ENCODE data around the gene PRG2.
A peak's percentile ranks its signal among the peaks of the same experiment; 100 is the strongest.

PRG2 gene

DNA sequence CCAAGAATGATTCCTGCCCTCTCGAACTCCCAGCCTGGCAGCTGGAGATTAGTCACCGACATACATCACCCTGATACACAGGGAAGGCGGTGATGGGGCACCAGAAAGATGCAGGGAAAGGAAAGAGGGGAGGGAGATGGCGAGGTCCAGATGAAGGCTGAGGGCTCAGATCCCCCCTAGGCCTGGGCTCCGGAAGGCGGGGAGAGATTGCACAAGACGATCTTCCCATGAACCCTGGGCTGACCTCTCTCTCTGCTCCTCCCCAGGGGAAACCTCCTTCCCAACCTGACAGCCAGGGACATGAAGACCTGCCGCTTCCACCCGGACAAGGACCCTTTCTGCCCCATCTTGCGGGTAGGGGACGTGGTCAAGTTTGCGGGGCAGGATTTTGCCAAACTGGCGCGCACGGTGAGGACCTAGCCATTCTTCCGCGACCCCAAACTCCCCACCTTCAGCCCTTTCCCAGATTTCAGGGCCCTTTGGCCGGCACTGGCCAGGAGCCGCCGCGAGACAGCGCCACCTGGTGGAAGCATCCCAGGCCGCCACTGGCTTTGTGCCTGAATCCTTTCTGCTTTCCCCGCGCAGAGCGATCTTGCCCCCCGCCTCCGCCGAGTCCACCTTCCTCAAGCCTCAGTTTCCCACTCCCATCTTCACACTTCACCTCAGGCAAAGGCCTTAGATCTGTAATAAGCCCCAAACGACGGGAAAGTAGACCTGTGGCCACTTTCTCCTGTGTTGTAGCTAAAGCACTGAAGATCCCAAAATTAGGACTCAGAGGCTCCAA, 40.8 kb downstream of the PRG2 start:
- Histone ChIP-seq H3K4me2 (ENCODE audit: low read length) (peak overlapping the region; percentile 59), H3K36me3 (ENCODE audit: insufficient read depth, low read length) (no peaks in the 10 kb centered on the region), H3K4me1 (ENCODE audit: control insufficient read depth, insufficient read depth, low read length) (peaks cover 7% of the 10 kb centered on the region), H3K9me3 (replicated peaks; ENCODE audit: low read length) (peaks cover 4% of the 10 kb centered on the region), H3K4me3 (ENCODE audit: low read length) (no peak overlapping the region), H3K27me3 (ENCODE audit: control insufficient read depth, insufficient read depth, low read length) (peaks cover 21% of the 10 kb centered on the region), H3K9ac (ENCODE audit: low read depth, low read length) (no peak overlapping the region)

DNA sequence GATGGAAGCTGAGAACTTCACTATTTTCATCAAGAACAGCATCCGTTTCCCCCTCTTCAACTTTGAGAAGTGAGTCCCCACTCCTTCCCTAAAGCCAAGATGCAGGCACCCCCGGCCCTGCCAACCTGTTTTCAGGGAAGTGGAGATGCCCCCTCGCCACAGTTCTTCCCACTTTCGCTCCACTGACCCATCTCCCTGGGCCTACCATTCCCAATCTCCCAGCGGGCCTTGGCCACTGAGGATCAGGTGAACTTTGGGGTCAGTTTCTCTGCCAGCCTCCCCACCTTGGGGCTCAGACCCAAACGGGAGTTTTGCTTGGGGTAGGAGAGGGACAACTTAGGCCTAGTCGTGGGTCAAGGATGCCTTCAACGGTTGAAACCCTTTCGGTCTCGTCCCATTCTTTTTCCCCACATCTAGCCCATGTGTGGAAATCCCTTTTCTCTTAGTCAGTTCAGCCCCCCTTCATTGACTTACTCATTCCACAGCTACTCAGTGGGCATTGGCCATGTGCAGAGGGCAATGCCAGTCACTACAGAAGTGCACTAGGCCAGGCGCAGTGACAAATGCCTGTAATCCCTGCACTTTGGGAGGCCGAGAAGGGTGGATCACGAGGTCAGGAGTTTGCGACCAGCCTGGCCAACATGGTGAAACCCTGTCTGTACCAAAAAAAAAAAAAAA, 41.7 kb downstream of the PRG2 start:
- Histone ChIP-seq H3K4me1 (ENCODE audit: control insufficient read depth, insufficient read depth, low read length) (peaks cover 7% of the 10 kb centered on the region), H3K9me3 (replicated peaks; ENCODE audit: low read length) (peaks cover 4% of the 10 kb centered on the region), H3K4me2 (ENCODE audit: low read length) (no peak overlapping the region), H3K27me3 (ENCODE audit: control insufficient read depth, insufficient read depth, low read length) (peaks cover 12% of the 10 kb centered on the region), H3K4me3 (ENCODE audit: low read length) (no peak overlapping the region), H3K36me3 (ENCODE audit: insufficient read depth, low read length) (no peaks in the 10 kb centered on the region), H3K9ac (ENCODE audit: low read depth, low read length) (no peak overlapping the region)

DNA sequence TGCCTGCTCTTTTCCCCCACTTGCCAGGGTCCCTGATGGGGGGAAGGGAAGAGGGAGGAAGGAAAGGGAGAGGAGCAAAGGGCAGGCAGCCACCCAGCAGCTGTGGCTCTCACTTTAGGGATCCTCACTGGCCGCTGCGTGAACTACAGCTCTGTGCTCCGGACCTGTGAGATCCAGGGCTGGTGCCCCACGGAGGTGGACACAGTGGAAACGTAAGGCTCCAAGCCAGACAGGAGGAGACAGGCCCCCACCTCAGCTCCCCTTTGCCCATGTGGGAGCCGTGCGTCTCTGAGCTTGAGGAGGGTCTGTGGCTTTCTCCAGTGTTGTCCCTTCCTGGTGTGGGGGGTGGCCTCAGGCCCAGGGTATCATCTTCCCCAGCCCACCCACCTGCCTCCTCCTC, 42.4 kb downstream of the PRG2 start:
- peaks cover 5% of the 10 kb centered on the region for H3K27me3 ChIP-seq (ENCODE audit: control insufficient read depth, insufficient read depth, low read length)
- H3K4me3 ChIP-seq (ENCODE audit: low read length) = no peak overlapping the region
- peaks cover 7% of the 10 kb centered on the region for H3K4me1 ChIP-seq (ENCODE audit: control insufficient read depth, insufficient read depth, low read length)
- peaks cover 4% of the 10 kb centered on the region for H3K9me3 ChIP-seq (replicated peaks; ENCODE audit: low read length)
- H3K9ac ChIP-seq (ENCODE audit: low read depth, low read length) = no peak overlapping the region
- H3K36me3 ChIP-seq (ENCODE audit: insufficient read depth, low read length) = no peaks in the 10 kb centered on the region
- no peak overlapping the region for H3K4me2 ChIP-seq (ENCODE audit: low read length)

DNA sequence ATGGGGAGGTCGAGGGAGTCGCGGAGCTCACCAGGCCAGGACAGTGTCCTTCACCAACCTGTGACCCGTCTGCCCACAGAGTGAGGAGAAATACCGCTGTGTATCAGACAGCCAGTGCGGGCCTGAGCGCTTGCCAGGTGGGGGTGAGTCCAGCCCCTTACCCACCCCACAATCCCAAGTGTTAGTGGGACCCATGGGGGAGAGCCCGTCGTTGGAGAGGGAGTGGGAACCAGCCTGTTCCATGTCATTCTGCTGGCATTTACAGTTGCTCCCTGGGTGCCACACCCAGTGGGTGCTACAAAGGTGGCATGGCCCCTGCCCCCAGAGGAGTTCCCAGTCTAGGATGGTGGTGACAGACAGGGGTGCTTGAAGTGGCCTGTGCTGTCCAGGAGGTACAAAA, 43.1 kb downstream of the PRG2 start:
- Histone ChIP-seq H3K36me3 (ENCODE audit: insufficient read depth, low read length) (no peaks in the 10 kb centered on the region), H3K4me2 (ENCODE audit: low read length) (no peak overlapping the region), H3K4me3 (ENCODE audit: low read length) (no peak overlapping the region), H3K9ac (ENCODE audit: low read depth, low read length) (no peak overlapping the region), H3K4me1 (ENCODE audit: control insufficient read depth, insufficient read depth, low read length) (peaks cover 7% of the 10 kb centered on the region), H3K27me3 (ENCODE audit: control insufficient read depth, insufficient read depth, low read length) (no peaks in the 10 kb centered on the region), H3K9me3 (replicated peaks; ENCODE audit: low read length) (peaks cover 4% of the 10 kb centered on the region)

DNA sequence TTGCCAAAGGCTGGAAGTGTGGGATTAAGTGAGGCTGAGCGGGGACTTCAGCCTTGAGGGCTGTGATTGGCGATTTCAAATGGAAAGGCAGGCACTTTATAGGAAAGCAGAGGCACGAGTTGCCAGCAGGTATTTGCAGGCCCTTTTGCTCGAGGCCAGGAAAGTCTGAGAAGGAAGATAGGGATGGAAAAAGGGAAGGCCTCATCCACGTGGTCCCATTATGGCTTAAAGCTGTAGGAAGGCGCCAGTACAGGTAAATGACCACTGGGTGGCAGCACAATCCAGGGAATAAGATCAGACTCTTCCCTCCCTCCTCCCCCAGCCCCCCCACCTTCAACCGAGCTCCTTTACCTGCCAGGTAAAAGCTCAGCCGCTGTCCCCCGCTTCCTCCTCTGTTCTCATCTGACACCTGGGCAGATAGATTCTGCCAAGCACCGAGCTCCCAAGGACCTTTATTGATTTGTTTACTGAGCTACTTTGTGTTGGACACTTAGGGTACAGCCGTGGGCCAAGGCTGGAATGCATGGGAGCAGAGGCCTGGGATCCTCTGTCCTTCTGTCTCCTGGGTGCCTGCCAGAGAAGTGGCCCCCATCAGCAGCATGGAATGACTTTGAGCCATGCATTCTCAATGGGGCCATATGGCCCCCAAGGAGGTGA, 44.8 kb downstream of the PRG2 start:
- peaks cover 7% of the 10 kb centered on the region for H3K4me1 ChIP-seq (ENCODE audit: control insufficient read depth, insufficient read depth, low read length)
- H3K36me3 ChIP-seq (ENCODE audit: insufficient read depth, low read length) = no peaks in the 10 kb centered on the region
- peak overlapping the region; percentile 22 for H3K9ac ChIP-seq (ENCODE audit: low read depth, low read length)
- H3K27me3 ChIP-seq (ENCODE audit: control insufficient read depth, insufficient read depth, low read length) = peaks cover 6% of the 10 kb centered on the region
- H3K4me2 ChIP-seq (ENCODE audit: low read length) = no peak overlapping the region
- H3K9me3 ChIP-seq (replicated peaks; ENCODE audit: low read length) = no peaks in the 10 kb centered on the region
- no peak overlapping the region for H3K4me3 ChIP-seq (ENCODE audit: low read length)

DNA sequence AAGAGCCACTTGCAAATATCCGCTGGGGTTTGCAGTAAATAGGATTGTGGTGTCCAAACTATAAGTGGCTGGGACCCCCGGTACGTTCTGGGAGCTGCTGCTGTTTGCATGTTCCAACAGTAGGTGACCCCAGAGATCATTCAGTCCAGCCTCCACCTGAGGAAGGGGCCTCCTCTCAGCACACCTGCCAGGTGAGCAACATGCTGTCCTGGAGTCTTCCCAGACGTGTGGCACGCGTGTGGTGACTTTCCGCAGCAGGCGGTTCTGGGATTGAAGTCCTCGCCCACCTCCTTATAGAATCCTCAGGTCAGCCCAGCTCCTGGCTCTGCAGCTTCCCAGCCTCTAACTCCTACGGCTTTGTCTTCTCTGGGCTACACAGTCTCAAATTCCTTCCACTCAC, 45.6 kb downstream of the PRG2 start:
- peaks cover 12% of the 10 kb centered on the region for H3K27me3 ChIP-seq (ENCODE audit: control insufficient read depth, insufficient read depth, low read length)
- H3K4me1 ChIP-seq (ENCODE audit: control insufficient read depth, insufficient read depth, low read length) = peaks cover 5% of the 10 kb centered on the region
- H3K4me3 ChIP-seq (ENCODE audit: low read length) = no peak overlapping the region
- no peak overlapping the region for H3K9ac ChIP-seq (ENCODE audit: low read depth, low read length)
- no peaks in the 10 kb centered on the region for H3K36me3 ChIP-seq (ENCODE audit: insufficient read depth, low read length)
- H3K9me3 ChIP-seq (replicated peaks; ENCODE audit: low read length) = no peaks in the 10 kb centered on the region
- H3K4me2 ChIP-seq (ENCODE audit: low read length) = no peak overlapping the region

DNA sequence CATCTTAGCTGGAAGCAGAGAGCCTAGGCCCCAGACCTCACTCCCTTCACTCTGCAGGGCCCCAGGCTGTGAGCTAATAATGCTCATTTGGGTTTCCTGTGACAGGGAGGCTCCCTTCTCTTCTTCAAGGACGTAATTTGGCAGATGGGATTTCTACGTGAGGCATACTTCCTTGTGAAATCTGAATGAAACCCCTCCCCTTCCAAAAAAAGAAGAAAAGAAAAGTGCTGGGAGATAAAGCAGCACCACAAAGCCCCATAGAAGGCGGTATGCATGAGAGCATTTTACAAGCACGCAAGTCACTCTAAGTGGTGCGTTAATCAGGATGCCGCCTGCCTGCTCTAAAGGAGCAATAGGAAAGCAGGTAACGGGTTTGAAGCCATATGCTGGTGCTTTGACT, 46.6 kb downstream of the PRG2 start:
- Histone ChIP-seq H3K9me3 (replicated peaks; ENCODE audit: low read length) (no peaks in the 10 kb centered on the region), H3K4me3 (ENCODE audit: low read length) (no peak overlapping the region), H3K4me2 (ENCODE audit: low read length) (no peak overlapping the region), H3K27me3 (ENCODE audit: control insufficient read depth, insufficient read depth, low read length) (peaks cover 22% of the 10 kb centered on the region), H3K4me1 (ENCODE audit: control insufficient read depth, insufficient read depth, low read length) (no peaks in the 10 kb centered on the region), H3K36me3 (ENCODE audit: insufficient read depth, low read length) (no peaks in the 10 kb centered on the region), H3K9ac (ENCODE audit: low read depth, low read length) (no peak overlapping the region)

DNA sequence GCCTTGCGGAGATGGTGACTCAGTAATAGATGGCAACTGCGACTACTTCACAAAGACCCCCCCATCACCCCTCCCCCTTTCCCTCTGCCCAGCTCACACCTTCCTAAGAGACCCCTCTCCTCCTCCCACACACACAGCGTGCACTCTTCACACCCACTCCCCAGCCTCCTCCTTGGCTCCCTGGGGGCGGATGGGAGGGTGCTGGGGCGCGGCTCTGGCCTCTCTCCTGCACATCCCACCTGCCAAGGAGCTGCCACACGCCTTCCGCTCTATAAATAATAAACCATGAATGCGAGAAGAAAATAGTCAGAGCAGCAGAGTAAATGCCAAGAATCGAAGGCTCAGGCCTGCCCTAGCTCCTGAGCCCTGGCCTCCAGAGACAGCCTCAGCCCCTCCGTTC, 47.7 kb downstream of the PRG2 start:
- H3K27me3 ChIP-seq (ENCODE audit: control insufficient read depth, insufficient read depth, low read length) = peaks cover 26% of the 10 kb centered on the region
- H3K9ac ChIP-seq (ENCODE audit: low read depth, low read length) = no peak overlapping the region
- no peaks in the 10 kb centered on the region for H3K4me1 ChIP-seq (ENCODE audit: control insufficient read depth, insufficient read depth, low read length)
- H3K4me3 ChIP-seq (ENCODE audit: low read length) = no peak overlapping the region
- H3K4me2 ChIP-seq (ENCODE audit: low read length) = no peak overlapping the region
- H3K9me3 ChIP-seq (replicated peaks; ENCODE audit: low read length) = no peaks in the 10 kb centered on the region
- no peaks in the 10 kb centered on the region for H3K36me3 ChIP-seq (ENCODE audit: insufficient read depth, low read length)

DNA sequence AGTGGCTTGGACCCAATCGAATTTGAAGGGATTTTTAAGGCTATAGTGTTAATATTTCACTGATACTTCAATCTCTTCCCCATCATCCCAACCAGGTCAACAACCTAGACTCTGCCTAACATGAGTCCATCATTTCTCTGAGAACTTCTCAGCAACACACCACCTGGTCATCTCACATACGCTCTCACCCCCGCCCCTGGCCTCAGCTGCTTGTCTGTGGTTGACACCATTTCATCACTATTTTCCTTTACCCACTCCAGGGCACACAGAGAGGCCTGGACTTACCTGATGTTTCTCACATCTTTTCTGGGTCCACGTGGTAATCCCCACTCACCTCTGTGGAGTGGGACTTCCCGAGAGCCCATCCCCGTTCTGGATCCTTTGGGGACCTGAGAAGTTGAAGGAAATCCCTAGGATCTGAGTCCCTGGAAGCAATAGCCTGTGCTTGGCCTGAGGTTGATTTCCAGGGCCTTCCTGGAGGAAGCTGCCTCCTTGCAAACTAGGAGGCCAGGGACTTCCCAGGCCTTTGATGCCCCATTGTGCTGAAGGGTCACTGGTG, 49.1 kb downstream of the PRG2 start:
- no peak overlapping the region for H3K4me3 ChIP-seq (ENCODE audit: low read length)
- H3K27me3 ChIP-seq (ENCODE audit: control insufficient read depth, insufficient read depth, low read length) = peaks cover 26% of the 10 kb centered on the region
- H3K4me1 ChIP-seq (ENCODE audit: control insufficient read depth, insufficient read depth, low read length) = peaks cover 3% of the 10 kb centered on the region
- H3K36me3 ChIP-seq (ENCODE audit: insufficient read depth, low read length) = no peaks in the 10 kb centered on the region
- no peak overlapping the region for H3K4me2 ChIP-seq (ENCODE audit: low read length)
- no peaks in the 10 kb centered on the region for H3K9me3 ChIP-seq (replicated peaks; ENCODE audit: low read length)
- no peak overlapping the region for H3K9ac ChIP-seq (ENCODE audit: low read depth, low read length)

DNA sequence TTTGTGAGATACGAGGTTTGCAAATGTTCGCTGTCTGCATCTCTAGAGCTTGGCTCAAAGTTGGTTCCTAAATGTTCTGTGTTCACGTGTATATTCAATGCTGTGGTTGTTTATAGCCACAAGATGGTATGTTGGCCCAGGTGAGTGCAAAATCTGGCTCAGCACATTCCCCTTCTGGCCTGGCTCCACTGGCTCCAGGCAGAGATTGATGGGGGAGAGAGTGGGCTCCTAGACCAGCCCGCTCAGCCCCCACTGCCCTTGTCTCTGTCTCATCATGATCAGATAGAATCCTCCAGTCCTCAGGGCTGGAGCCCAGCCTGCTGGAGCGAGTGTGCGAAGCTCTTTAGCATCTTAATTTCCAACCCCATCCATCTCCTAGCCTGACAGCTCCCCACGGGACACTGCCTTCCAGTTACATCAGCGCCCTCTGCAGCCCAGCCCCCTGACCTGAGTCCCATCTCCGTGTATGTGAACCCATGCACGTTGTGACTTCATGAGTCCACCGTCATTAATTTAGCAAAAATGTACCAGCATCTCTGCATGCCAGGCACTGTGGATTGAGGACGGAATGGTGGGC, 50.3 kb downstream of the PRG2 start:
- peaks cover 26% of the 10 kb centered on the region for H3K27me3 ChIP-seq (ENCODE audit: control insufficient read depth, insufficient read depth, low read length)

DNA sequence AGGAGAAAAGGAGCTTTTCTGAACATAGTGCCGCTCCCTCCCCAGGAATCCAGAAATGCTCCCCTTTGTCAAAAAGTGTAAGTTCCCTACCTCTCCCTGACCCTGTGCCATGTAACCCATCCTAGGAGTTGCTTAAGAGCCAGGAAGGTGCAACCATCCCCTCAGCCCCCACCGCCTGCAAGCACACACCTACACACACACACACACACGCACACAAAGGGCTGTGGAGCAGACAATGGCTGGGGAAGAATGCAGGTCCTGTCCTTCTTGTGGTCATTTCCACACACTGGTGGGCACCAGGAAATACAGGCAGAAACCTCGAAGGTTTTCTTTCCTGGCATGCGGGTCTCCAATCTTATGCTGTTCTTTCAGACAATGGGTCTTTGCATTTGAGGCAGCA, 51.1 kb downstream of the PRG2 start:
- no peak overlapping the region for H3K4me2 ChIP-seq (ENCODE audit: low read length)
- peaks cover 26% of the 10 kb centered on the region for H3K27me3 ChIP-seq (ENCODE audit: control insufficient read depth, insufficient read depth, low read length)
- peaks cover 15% of the 10 kb centered on the region for H3K4me1 ChIP-seq (ENCODE audit: control insufficient read depth, insufficient read depth, low read length)
- H3K9ac ChIP-seq (ENCODE audit: low read depth, low read length) = no peak overlapping the region
- H3K9me3 ChIP-seq (replicated peaks; ENCODE audit: low read length) = no peaks in the 10 kb centered on the region
- H3K36me3 ChIP-seq (ENCODE audit: insufficient read depth, low read length) = peaks cover 3% of the 10 kb centered on the region
- H3K4me3 ChIP-seq (ENCODE audit: low read length) = no peak overlapping the region

More for the DNA sequence above, 50.3 kb downstream of the PRG2 start:
- peaks cover 7% of the 10 kb centered on the region for H3K4me1 ChIP-seq (ENCODE audit: control insufficient read depth, insufficient read depth, low read length)
- H3K9ac ChIP-seq (ENCODE audit: low read depth, low read length) = no peak overlapping the region
- H3K4me2 ChIP-seq (ENCODE audit: low read length) = no peak overlapping the region
- no peak overlapping the region for H3K4me3 ChIP-seq (ENCODE audit: low read length)
- no peaks in the 10 kb centered on the region for H3K36me3 ChIP-seq (ENCODE audit: insufficient read depth, low read length)
- H3K9me3 ChIP-seq (replicated peaks; ENCODE audit: low read length) = no peaks in the 10 kb centered on the region
